ENCODE measurements around the gene FBXO21.

The FBXO21 gene

GRCh38 chr12:117158096-117158495, 32.2 kb downstream of the FBXO21 start:
- H3K27me3 ChIP-seq (ENCODE audit: control insufficient read depth, low read length) = no peaks in the 10 kb centered on the region
- H3K4me2 ChIP-seq (ENCODE audit: low read length) = no peak overlapping the region

GRCh38 chr12:117155278-117156060, 34.8 kb downstream of the FBXO21 start:
- peaks cover 12% of the 10 kb centered on the region for H3F3A ChIP-seq (ENCODE audit: control insufficient read depth, insufficient read depth)
- no peaks in the 10 kb centered on the region for H3K9me3 ChIP-seq (ENCODE audit: control insufficient read depth, insufficient read depth, low read length)
- no peak overlapping the region for H3K4me2 ChIP-seq (ENCODE audit: low read length)
- TF ChIP-seq CTCF (IDR thresholded peaks at IDR 0.05; ENCODE audit: low read depth, low read length, poor library complexity, severe bottlenecking) = peak; percentile 98
- TF ChIP-seq EZH2phosphoT487 (IDR thresholded peaks at IDR 0.05; ENCODE audit: borderline replicate concordance, low read length) = no peak
- no peaks in the 10 kb centered on the region for H3K79me2 ChIP-seq (ENCODE audit: control insufficient read depth, low read length)
- no peak overlapping the region for H3K27ac ChIP-seq (ENCODE audit: low read depth, low read length)
- H3K9me2 ChIP-seq (replicated peaks; ENCODE audit: control insufficient read depth, low read length) = no peaks in the 10 kb centered on the region
- H3K36me3 ChIP-seq (ENCODE audit: control insufficient read depth, low read length) = peaks cover 84% of the 10 kb centered on the region
- no peaks in the 10 kb centered on the region for H4K20me1 ChIP-seq (ENCODE audit: control insufficient read depth, insufficient read depth, low read depth, low read length)
- no peak overlapping the region for H3K4me3 ChIP-seq (ENCODE audit: low read length)
- H3K4me1 ChIP-seq (ENCODE audit: control insufficient read depth, low read length) = no peaks in the 10 kb centered on the region
- H3K27me3 ChIP-seq (ENCODE audit: control insufficient read depth, low read length) = no peaks in the 10 kb centered on the region

More at GRCh38 chr12:117158096-117158495, 32.2 kb downstream of the FBXO21 start:
- H3K36me3 ChIP-seq (ENCODE audit: control insufficient read depth, low read length) = peaks cover 97% of the 10 kb centered on the region
- H3F3A ChIP-seq (ENCODE audit: control insufficient read depth, insufficient read depth) = peaks cover 12% of the 10 kb centered on the region
- H3K4me1 ChIP-seq (ENCODE audit: control insufficient read depth, low read length) = no peaks in the 10 kb centered on the region
- no peaks in the 10 kb centered on the region for H4K20me1 ChIP-seq (ENCODE audit: control insufficient read depth, insufficient read depth, low read depth, low read length)
- TF ChIP-seq EZH2phosphoT487 (IDR thresholded peaks at IDR 0.05; ENCODE audit: borderline replicate concordance, low read length) (no peak), CTCF (IDR thresholded peaks at IDR 0.05; ENCODE audit: low read depth, low read length, poor library complexity, severe bottlenecking) (no peak)
- H3K9me3 ChIP-seq (ENCODE audit: control insufficient read depth, insufficient read depth, low read length) = no peaks in the 10 kb centered on the region
- H3K79me2 ChIP-seq (ENCODE audit: control insufficient read depth, low read length) = no peaks in the 10 kb centered on the region
- no peak overlapping the region for H3K4me3 ChIP-seq (ENCODE audit: low read length)
- H3K9me2 ChIP-seq (replicated peaks; ENCODE audit: control insufficient read depth, low read length) = no peaks in the 10 kb centered on the region
- H3K27ac ChIP-seq (ENCODE audit: low read depth, low read length) = no peak overlapping the region

GRCh38 chr12:117152793-117153775, 37.2 kb downstream of the FBXO21 start:
- peaks cover 12% of the 10 kb centered on the region for H3F3A ChIP-seq (ENCODE audit: control insufficient read depth, insufficient read depth)
- H3K36me3 ChIP-seq (ENCODE audit: control insufficient read depth, low read length) = peaks cover 83% of the 10 kb centered on the region
- H3K27me3 ChIP-seq (ENCODE audit: control insufficient read depth, low read length) = no peaks in the 10 kb centered on the region
- H4K20me1 ChIP-seq (ENCODE audit: control insufficient read depth, insufficient read depth, low read depth, low read length) = no peaks in the 10 kb centered on the region
- H3K4me2 ChIP-seq (ENCODE audit: low read length) = no peak overlapping the region
- no peaks in the 10 kb centered on the region for H3K79me2 ChIP-seq (ENCODE audit: control insufficient read depth, low read length)
- no peak overlapping the region for H3K4me3 ChIP-seq (ENCODE audit: low read length)
- TF ChIP-seq CTCF (IDR thresholded peaks at IDR 0.05; ENCODE audit: low read depth, low read length, poor library complexity, severe bottlenecking) = no peak
- no peak for TF ChIP-seq EZH2phosphoT487 (IDR thresholded peaks at IDR 0.05; ENCODE audit: borderline replicate concordance, low read length)
- no peaks in the 10 kb centered on the region for H3K4me1 ChIP-seq (ENCODE audit: control insufficient read depth, low read length)
- no peaks in the 10 kb centered on the region for H3K9me2 ChIP-seq (replicated peaks; ENCODE audit: control insufficient read depth, low read length)
- H3K9me3 ChIP-seq (ENCODE audit: control insufficient read depth, insufficient read depth, low read length) = no peaks in the 10 kb centered on the region
- no peak overlapping the region for H3K27ac ChIP-seq (ENCODE audit: low read depth, low read length)

Data from DOHH2 (cell line).